Right lobe of liver (tissue), 4 donors: ENCODE measurements around the gene NSMF.

ENCODE experiments used
- POLR2A ChIP-seq: fragments of 450-650 bp; IDR thresholded peaks from one replicate; pipeline ENCODE4 v1.6.1; 2017; ENCODE audit warnings: antibody characterized with exemption, mild to moderate bottlenecking
- TF ChIP-seq, protein P1 (sequence below), 4 donors: fragments of 200-600 bp in 3 of 4; fragments of 450-650 bp in 1 of 4; IDR thresholded peaks; one replicate each; pipeline versions ENCODE4 v1.5.1 to v1.8.0; 2016 to 2022; ENCODE audit warnings: antibody characterized with exemption in 4 of 4, mild to moderate bottlenecking in 2 of 4
- donor health status: DM: no; HTN: no; CAD: no.
- donor health status: DM: no; HTN: no; CAD: no.
- donor health status: DM: no; HTN: yes; CAD: no.

- TF ChIP-seq, protein P1, sequence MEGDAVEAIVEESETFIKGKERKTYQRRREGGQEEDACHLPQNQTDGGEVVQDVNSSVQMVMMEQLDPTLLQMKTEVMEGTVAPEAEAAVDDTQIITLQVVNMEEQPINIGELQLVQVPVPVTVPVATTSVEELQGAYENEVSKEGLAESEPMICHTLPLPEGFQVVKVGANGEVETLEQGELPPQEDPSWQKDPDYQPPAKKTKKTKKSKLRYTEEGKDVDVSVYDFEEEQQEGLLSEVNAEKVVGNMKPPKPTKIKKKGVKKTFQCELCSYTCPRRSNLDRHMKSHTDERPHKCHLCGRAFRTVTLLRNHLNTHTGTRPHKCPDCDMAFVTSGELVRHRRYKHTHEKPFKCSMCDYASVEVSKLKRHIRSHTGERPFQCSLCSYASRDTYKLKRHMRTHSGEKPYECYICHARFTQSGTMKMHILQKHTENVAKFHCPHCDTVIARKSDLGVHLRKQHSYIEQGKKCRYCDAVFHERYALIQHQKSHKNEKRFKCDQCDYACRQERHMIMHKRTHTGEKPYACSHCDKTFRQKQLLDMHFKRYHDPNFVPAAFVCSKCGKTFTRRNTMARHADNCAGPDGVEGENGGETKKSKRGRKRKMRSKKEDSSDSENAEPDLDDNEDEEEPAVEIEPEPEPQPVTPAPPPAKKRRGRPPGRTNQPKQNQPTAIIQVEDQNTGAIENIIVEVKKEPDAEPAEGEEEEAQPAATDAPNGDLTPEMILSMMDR (IDR thresholded peaks at IDR 0.05): no peak
- no peak for TF ChIP-seq POLR2A
These were observed 16.5 kb upstream of the NSMF start for GRCh38 chr9:137475666-137476065.
